Articular chondrocyte of knee joint (primary cell): ENCODE data around the gene CDH23. TPM values are rescaled to one million over a fixed set of nuclear protein-coding genes. Genes with fewer than 3 reads are reported as not detected.

Experiments
- small RNA-seq: library from RNA; depleted of rRNA; stranded (forward); fragments of <200 nt; gene quantifications from one replicate; pipeline ENCODE3, GENCODE V24; 2012
- total RNA-seq: library from RNA; depleted of rRNA; stranded (reverse); fragments of >200 nt; gene quantifications from 2 replicates; pipeline ENCODE4 v1.2.3, GENCODE V29; 2012

Gene CDH23
- 4.3 and 5.4 TPM in 2 replicates for total RNA-seq

GRCh38 chr10:71396711-71397295 lies at the start of gene CDH23:
TSS of gene CDH23 (plus strand) at chr10:71396920. CDS start at chr10:71439832, 42,912 bp downstream.

GRCh38 chr10:71719464-71720201 lies 322.9 kb downstream of the CDH23 start, which contains the start of gene C10orf105:
TSS of gene C10orf105 (minus strand) at chr10:71719778. CDS start at chr10:71716337, 3,441 bp downstream.

GRCh38 chr10:71773221-71773971 lies 376.7 kb downstream of the CDH23 start, which contains the start of gene VSIR:
TSS of gene VSIR (minus strand) at chr10:71773520. CDS start at chr10:71773439, 81 bp downstream.

GRCh38 chr10:71850743-71851464 lies 454.2 kb downstream of the CDH23 start, which contains the start of gene PSAP:
TSS of gene PSAP (minus strand) at chr10:71851251. CDS start at chr10:71851221, 30 bp downstream.

Small RNAs within 50 kb of the gene (small RNA-seq; reads per million reads assigned to genes)
- not detected for gene MIR7152
- gene RNU7-38P: not detected

Other genes starting within 250 kb of the CDH23 start
- gene UNC5B, start 184.3 kb upstream of the CDH23 start, total RNA-seq: 12.2 and 16.0 TPM in 2 replicates
- gene SLC29A3, start 77.7 kb upstream of the CDH23 start, total RNA-seq: 3.1 and 4.2 TPM in 2 replicates